Measurements from ENCODE around the gene ISLR2.
A peak's percentile ranks its signal among the peaks of the same experiment; 100 is the strongest.
"Not testable (repeated sequence)": the region's sequence is repeated elsewhere in the genome, so short reads cannot be mapped to it uniquely, and the experiment has no call there.

ISLR2 gene

GRCh38 chr15:74157868-74158827 lies 27.8 kb downstream of the ISLR2 start:
- DNase-seq, result no peak

GRCh38 chr15:74158855-74159650 lies 28.7 kb downstream of the ISLR2 start:
- no peak for DNase-seq

GRCh38 chr15:74159773-74160172 lies 29.4 kb downstream of the ISLR2 start:
- no peak for DNase-seq

- not testable (repeated sequence) for DNase-seq
Measured at GRCh38 chr15:74160390-74160789, 30.0 kb downstream of the ISLR2 start.

- DNase-seq, result not testable (repeated sequence)
Measured at GRCh38 chr15:74162195-74162536, 31.8 kb downstream of the ISLR2 start.

- no peak for DNase-seq
Measured at GRCh38 chr15:74165461-74165860, 35.1 kb downstream of the ISLR2 start.

- no peak for DNase-seq
Measured at GRCh38 chr15:74167891-74168331, 37.5 kb downstream of the ISLR2 start.

- DNase-seq, result peak; percentile 74
Measured at GRCh38 chr15:74168711-74169126, 38.3 kb downstream of the ISLR2 start.

GRCh38 chr15:74170071-74170844 lies 39.9 kb downstream of the ISLR2 start:
- no peak for DNase-seq

- DNase-seq, result no peak
Measured at GRCh38 chr15:74170875-74171578, 40.6 kb downstream of the ISLR2 start.

GRCh38 chr15:74171965-74172541 lies 41.7 kb downstream of the ISLR2 start:
- DNase-seq, result no peak

GRCh38 chr15:74172701-74173379 lies 42.5 kb downstream of the ISLR2 start:
- peak; percentile 81 for DNase-seq

GRCh38 chr15:74173380-74174218 lies 43.2 kb downstream of the ISLR2 start, which contains the start of gene ISLR:
TSS of gene ISLR (plus strand) at chr15:74173710. CDS start at chr15:74174859, 1,149 bp downstream.
- peak; percentile 86 for DNase-seq

GRCh38 chr15:74174219-74174957 lies 44.0 kb downstream of the ISLR2 start:
- DNase-seq, result peak; percentile 96

- no peak for DNase-seq
Measured at GRCh38 chr15:74174958-74175253, 44.5 kb downstream of the ISLR2 start.

GRCh38 chr15:74175271-74176191 lies 45.1 kb downstream of the ISLR2 start:
- DNase-seq, result no peak

- DNase-seq, result no peak
Measured at GRCh38 chr15:74176262-74177214, 46.2 kb downstream of the ISLR2 start.
